K562 (cell line): ENCODE results near the gene KLK11. TPM values are rescaled to one million over a fixed set of nuclear protein-coding genes. Genes with fewer than 3 reads are reported as not detected.
A peak's percentile ranks its signal among the peaks of the same experiment; 100 is the strongest.

ENCODE experiments used
- CTCF ChIP-seq, 3 experiments: IDR thresholded peaks in 2 of 3; conservative IDR thresholded peaks in 1 of 3; 2 replicates each; pipeline ENCODE4 v1.5.1; 2011 to 2012; ENCODE audit warnings: low read length in 3 of 3, mild to moderate bottlenecking in 3 of 3, control low read depth in 2 of 3, improper control_type of control experiment in 1 of 3, inconsistent platforms in 1 of 3, low read depth in 1 of 3, mixed read lengths in 1 of 3, moderate library complexity in 1 of 3; ENCODE audit not compliant: insufficient read depth in 2 of 3
- ELF1 ChIP-seq: fragments of 200-800 bp; sonication (Bioruptor generic); IDR thresholded peaks from 2 replicates; pipeline ENCODE4 v1.6.1; 2016; ENCODE audit warnings: missing genetic modification characterization, missing compliant biosample characterization
- ESRRA ChIP-seq: fragments of 450-650 bp; IDR thresholded peaks from 2 replicates; pipeline ENCODE4 v1.6.1; 2014; ENCODE audit warnings: low read depth, mild to moderate bottlenecking, moderate library complexity, borderline replicate concordance
- FOXM1 ChIP-seq, 2 experiments: fragments of 450-650 bp in 1 of 2; sonication (generic) in 1 of 2; formaldehyde crosslinking in 1 of 2; IDR thresholded peaks; 2 replicates each; pipeline versions ENCODE4 v1.6.1 to v1.9.0; 2017 to 2022; ENCODE audit warnings: low read depth in 2 of 2, mild to moderate bottlenecking in 2 of 2, missing genetic modification reagents in 1 of 2, moderate library complexity in 1 of 2
- FOXP1 ChIP-seq: sonication (generic); formaldehyde crosslinking; IDR thresholded peaks from 2 replicates; pipeline ENCODE4 v1.8.0; 2022; ENCODE audit warnings: mild to moderate bottlenecking, missing genetic modification reagents
- HIVEP1 ChIP-seq: fragments of 250-450 bp; sonication (Bioruptor Pico); IDR thresholded peaks from 2 replicates; pipeline ENCODE4 v1.4.0; 2020; ENCODE audit warnings: mild to moderate bottlenecking
- KLF16 ChIP-seq: IDR thresholded peaks from 2 replicates; pipeline ENCODE4 v1.6.1; 2016; ENCODE audit warnings: antibody characterized with exemption
- MCM2 ChIP-seq: fragments of 450-650 bp; IDR thresholded peaks from 2 replicates; pipeline ENCODE4 v1.6.1; 2017; ENCODE audit warnings: low read depth, mild to moderate bottlenecking
- PHF8 ChIP-seq: fragments of 200-600 bp; sonication (generic); IDR thresholded peaks from 2 replicates; pipeline ENCODE4 v1.6.1; 2012; ENCODE audit warnings: mixed run types, mild to moderate bottlenecking, inconsistent platforms, low read length, moderate library complexity, borderline replicate concordance
- RERE ChIP-seq: sonication (generic); formaldehyde crosslinking; IDR thresholded peaks from 2 replicates; pipeline ENCODE4 v1.8.0; 2023; ENCODE audit warnings: missing genetic modification reagents, mild to moderate bottlenecking, borderline replicate concordance
- ZC3H11A ChIP-seq: IDR thresholded peaks from 2 replicates; pipeline ENCODE4 v1.6.1; 2012; ENCODE audit warnings: low read depth, low read length, improper control_type of control experiment
- ZNF12 ChIP-seq: sonication (generic); formaldehyde crosslinking; IDR thresholded peaks from 2 replicates; pipeline ENCODE4 v1.4.0; 2020; ENCODE audit warnings: mild to moderate bottlenecking, missing genetic modification reagents
- ZNF644 ChIP-seq: fragments of 200-800 bp; sonication (Bioruptor generic); IDR thresholded peaks from 2 replicates; pipeline ENCODE4 v1.6.1; 2016; ENCODE audit warnings: low read depth, missing genetic modification characterization, missing compliant biosample characterization
- ZSCAN32 ChIP-seq: fragments of 450-650 bp; formaldehyde crosslinking; IDR thresholded peaks from 2 replicates; pipeline ENCODE4 v1.4.0; 2020; ENCODE audit warnings: mild to moderate bottlenecking, moderate library complexity
- polyA plus RNA-seq, 8 experiments: library from polyadenylated mRNA; depleted of rRNA in 4 of 8; stranded (reverse) in 5 of 8; unstranded in 3 of 8; fragments of >200 nt; fragmentation: Nextera tagmentation in 2 of 8; fragmentation: Illumina TruSeq in 1 of 8; extraction: Ambion mirVana in 2 of 8; extraction: Trizol in 1 of 8; gene quantifications; 2 replicates each; pipeline versions ENCODE4 v1.2.1 to v1.2.3, GENCODE V29; 2011 to 2014; ENCODE audit warnings: inconsistent platforms in 1 of 8, missing spikeins in 1 of 8
- total RNA-seq, 7 experiments: library from RNA; depleted of rRNA in 6 of 7; stranded (reverse); fragments of >200 nt in 6 of 7; fragmentation: Illumina TruSeq in 2 of 7; extraction: Trizol in 2 of 7; gene quantifications; 2 replicates each; pipeline versions ENCODE4 v1.2.1 to v1.2.3, GENCODE V29; 2011 to 2021; ENCODE audit warnings: low replicate concordance in 1 of 7
- TF ChIP-seq, protein P1 (sequence below), 2 experiments: IDR thresholded peaks in 1 of 2; conservative IDR thresholded peaks in 1 of 2; 2 replicates each; pipeline ENCODE4 v1.6.1; 2016; ENCODE audit warnings: low read depth in 2 of 2, mild to moderate bottlenecking in 1 of 2, missing compliant biosample characterization in 1 of 2, missing genetic modification characterization in 1 of 2, moderate library complexity in 1 of 2

KLK11 gene
- total and polyA plus RNA-seq, 9 of the 15 experiments (the other 6 are each of a cell fraction or from before 2014, with no cell fraction given): not detected

GRCh38 chr19:51029718-51030117 is 3.3 kb upstream of the KLK11 start (continued):
- TF ChIP-seq, protein P1, sequence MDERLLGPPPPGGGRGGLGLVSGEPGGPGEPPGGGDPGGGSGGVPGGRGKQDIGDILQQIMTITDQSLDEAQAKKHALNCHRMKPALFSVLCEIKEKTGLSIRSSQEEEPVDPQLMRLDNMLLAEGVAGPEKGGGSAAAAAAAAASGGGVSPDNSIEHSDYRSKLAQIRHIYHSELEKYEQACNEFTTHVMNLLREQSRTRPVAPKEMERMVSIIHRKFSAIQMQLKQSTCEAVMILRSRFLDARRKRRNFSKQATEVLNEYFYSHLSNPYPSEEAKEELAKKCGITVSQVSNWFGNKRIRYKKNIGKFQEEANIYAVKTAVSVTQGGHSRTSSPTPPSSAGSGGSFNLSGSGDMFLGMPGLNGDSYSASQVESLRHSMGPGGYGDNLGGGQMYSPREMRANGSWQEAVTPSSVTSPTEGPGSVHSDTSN (CRISPR knock-in tag; IDR thresholded peaks at IDR 0.05; ENCODE audit: low read depth): no peak
- TF ChIP-seq, protein P1 (tag; conservative IDR thresholded peaks at IDR 0.05; ENCODE audit: low read depth): 0 out of 2 replicates have a peak, but pooled peaks have one; percentile 14
- TF ChIP-seq ZSCAN32 (CRISPR knock-in tag) (no peak), PHF8 (no peak), CTCF (IDR thresholded peaks at IDR 0.05 in 2 of 3, conservative IDR thresholded peaks at IDR 0.05 in 1 of 3; ENCODE audit: insufficient read depth in 2 of 3, low read depth in 1 of 3, low read length in 3 of 3) (no peak), HIVEP1 (no peak), FOXM1 (IDR thresholded peaks at IDR 0.05; ENCODE audit: low read depth) (no peak), FOXM1 (CRISPR knock-in tag; IDR thresholded peaks at IDR 0.05; ENCODE audit: low read depth) (no peak), ZNF644 (tag) (no peak), ZC3H11A (no peak), ELF1 (tag) (no peak), RERE (CRISPR knock-in tag) (no peak), MCM2 (no peak), ZNF12 (no peak), ESRRA (peak; percentile 90), KLF16 (no peak), FOXP1 (CRISPR knock-in tag) (no peak)
